ENCODE measurements around the gene CTIF.
A peak's percentile ranks its signal among the peaks of the same experiment; 100 is the strongest.
"Not testable (repeated sequence)": the region's sequence is repeated elsewhere in the genome, so short reads cannot be mapped to it uniquely, and the experiment has no call there.

CTIF gene

GRCh38 chr18:48643262-48643661, 104.4 kb downstream of the CTIF start:
- DNase-seq (ENCODE audit: low spot score), result no peak

- DNase-seq (ENCODE audit: low spot score), result no peak
Observed at GRCh38 chr18:48644029-48644428, 105.2 kb downstream of the CTIF start.

DNA sequence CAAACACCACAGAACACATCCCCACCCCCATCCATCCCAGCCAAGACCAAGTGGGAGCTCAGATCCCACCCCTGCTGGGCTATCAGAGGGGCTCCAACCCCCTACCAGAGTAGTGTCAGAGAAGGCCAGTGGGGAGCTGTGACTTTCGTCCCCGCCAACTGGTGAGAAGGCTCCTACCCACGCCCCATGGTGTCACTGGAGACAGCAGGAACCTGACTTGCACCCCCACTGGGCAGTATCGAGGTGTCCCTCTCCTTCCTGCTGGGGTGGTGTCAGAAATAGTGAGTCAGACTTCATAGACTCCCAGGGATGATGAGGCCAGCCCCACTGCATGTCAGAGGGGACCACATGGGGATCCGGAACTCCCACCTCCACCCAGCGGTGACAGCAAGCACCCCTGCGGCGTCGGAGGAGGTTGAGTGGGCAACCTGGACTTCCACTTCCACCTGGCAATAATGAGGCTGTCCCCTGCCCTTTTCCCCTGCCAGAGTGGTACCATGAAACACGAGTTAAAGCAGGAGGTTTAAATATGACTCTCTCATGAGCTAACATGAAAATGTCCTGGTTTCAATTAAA, 106.7 kb downstream of the CTIF start:
- no peak for DNase-seq (ENCODE audit: low spot score)

GRCh38 chr18:48646976-48647375, 108.1 kb downstream of the CTIF start:
- no peak for DNase-seq (ENCODE audit: low spot score)

- no peak for DNase-seq (ENCODE audit: low spot score)
Observed at GRCh38 chr18:48649231-48649630, 110.4 kb downstream of the CTIF start.

GRCh38 chr18:48654591-48654990, 115.8 kb downstream of the CTIF start:
- DNase-seq (ENCODE audit: low spot score), result not testable (repeated sequence)

- no peak for DNase-seq (ENCODE audit: low spot score)
Observed at GRCh38 chr18:48655508-48655907, 116.7 kb downstream of the CTIF start.

- DNase-seq (ENCODE audit: low spot score), result no peak
Observed at GRCh38 chr18:48656176-48656575, 117.3 kb downstream of the CTIF start.

DNA sequence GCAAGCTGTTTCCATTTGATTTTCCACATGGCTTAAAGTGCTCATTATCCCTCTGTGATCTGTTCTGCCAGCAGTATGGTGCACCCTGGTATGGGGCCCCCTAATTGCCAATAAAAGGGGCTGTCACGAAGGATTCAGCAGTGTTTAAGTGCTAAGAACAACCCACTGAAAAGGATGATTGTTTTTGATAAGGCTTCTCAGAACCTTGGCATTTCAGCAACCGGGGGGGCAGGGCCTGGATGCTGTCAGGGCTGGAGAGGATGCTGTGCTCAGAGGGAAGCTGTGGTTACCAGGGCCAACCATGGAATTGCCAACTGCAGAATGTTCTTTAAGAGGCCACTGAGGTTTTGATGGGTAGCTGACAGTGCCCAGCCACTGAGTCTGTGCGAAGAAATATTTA, 117.8 kb downstream of the CTIF start:
- DNase-seq (ENCODE audit: low spot score), result no peak

- DNase-seq (ENCODE audit: low spot score), result no peak
Observed at GRCh38 chr18:48657447-48658120, 118.8 kb downstream of the CTIF start.

- no peak for DNase-seq (ENCODE audit: low spot score)
Observed at GRCh38 chr18:48658721-48659120, 119.9 kb downstream of the CTIF start.

GRCh38 chr18:48659188-48660009, 120.6 kb downstream of the CTIF start:
- no peak for DNase-seq (ENCODE audit: low spot score)

- no peak for DNase-seq (ENCODE audit: low spot score)
Observed at GRCh38 chr18:48660346-48661228, 121.8 kb downstream of the CTIF start.

GRCh38 chr18:48661421-48661820, 122.6 kb downstream of the CTIF start:
- no peak for DNase-seq (ENCODE audit: low spot score)

- no peak for DNase-seq (ENCODE audit: low spot score)
Observed at GRCh38 chr18:48662011-48662661, 123.3 kb downstream of the CTIF start.

DNA sequence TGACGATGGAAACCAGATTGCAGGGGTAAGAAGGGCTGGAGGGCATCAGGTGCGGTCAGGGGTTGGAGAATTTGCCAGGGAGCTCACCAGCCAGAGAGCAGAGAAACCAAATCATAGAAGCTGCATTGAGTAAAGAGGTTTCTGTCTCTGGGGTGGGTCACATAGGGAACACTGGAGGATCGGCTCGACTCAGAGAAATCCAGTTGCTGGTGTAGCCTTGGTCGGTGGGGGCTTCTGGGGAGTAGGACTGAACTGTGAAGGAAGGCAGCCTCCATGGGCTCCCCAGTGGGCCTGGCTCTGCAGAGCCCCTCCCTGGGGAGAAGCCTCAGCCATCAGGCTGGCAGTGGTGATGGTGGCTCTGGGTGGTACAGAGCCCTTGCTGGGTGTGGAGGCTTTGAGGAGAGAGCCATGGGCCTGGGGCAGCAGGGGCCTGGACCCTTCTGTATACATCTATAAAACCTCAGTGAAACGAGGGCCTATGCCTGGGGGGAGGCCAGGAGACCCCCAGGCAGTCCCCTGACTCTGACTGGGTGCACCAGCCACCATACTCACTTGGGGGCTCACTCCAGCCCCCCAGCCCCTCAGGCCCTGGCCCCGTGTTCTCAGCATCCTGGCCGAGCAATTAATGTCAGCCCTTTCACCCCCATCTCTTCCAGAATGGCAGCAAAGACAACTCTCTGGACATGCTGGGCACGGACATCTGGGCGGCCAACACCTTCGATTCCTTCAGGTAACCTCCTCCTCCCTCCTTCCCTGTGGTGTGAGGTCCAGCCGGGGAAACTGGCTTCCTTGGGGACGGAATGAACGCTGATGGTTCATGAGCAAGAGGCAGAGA, 124.5 kb downstream of the CTIF start:
- no peak for DNase-seq (ENCODE audit: low spot score)

- DNase-seq (ENCODE audit: low spot score), result peak; percentile 57
Observed at GRCh38 chr18:48663931-48664847, 125.4 kb downstream of the CTIF start.

- DNase-seq (ENCODE audit: low spot score), result no peak
Observed at GRCh38 chr18:48665654-48666053, 126.8 kb downstream of the CTIF start.

- no peak for DNase-seq (ENCODE audit: low spot score)
Observed at GRCh38 chr18:48666613-48667012, 127.8 kb downstream of the CTIF start.

Data from hematopoietic multipotent progenitor cell treated with erythropoietin and hydrocortisone succinate and interleukin-3 and kit ligand, for 17 days (in vitro differentiated cells).